HG03521 (cell line): ENCODE results near the gene CACNA2D1.

Experiments
- ATAC-seq: cut with Tn5 transposase; IDR thresholded peaks from one replicate; pipeline ENCODE4 v1.9.1; 2021; ENCODE audit warnings: mild to moderate bottlenecking, moderate library complexity; ENCODE audit not compliant: unreplicated experiment

The CACNA2D1 gene

GRCh38 chr7:82443547-82444219 is at the start of gene CACNA2D1:
CACNA2D1 (minus strand) TSS chr7:82443777.
- no peak for ATAC-seq

GRCh38 chr7:82481499-82482097 is 38.0 kb upstream of the CACNA2D1 start:
- ATAC-seq: no peak

DNA sequence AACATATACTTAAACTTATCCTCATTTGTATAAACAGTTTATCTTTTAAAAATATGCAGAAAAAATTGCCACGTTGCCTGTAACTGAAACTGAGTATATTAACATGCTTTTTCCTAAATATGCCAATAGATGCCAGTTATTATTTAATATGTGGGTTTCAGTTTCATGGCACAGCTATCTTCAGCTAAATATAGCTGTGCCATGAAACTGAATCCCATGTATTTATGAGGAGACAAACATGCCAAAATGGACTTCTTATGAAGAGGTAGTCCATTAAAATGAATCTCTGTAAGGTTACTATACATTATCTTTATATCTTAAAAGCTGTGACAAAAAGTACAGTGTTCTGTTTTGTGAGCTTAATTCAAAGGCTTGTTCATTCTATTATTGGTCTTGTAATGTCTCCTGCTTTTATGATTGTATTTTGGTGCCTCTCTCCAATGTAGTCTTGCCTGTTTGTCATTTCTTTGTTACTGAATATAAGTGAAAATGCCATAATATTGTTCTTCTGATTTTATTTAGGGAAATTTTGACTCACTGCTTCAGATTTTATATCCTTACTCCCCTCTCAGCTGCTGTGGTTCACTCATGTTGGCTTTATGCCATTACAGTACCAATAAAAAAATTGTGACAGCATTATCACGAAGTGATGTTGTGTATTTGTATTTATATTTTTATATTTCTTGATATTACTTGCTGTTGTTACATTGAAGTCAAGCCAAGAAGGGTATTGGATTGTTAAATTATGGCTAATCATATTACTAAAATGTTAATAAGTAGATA is 34.3 kb upstream of the CACNA2D1 start:
- no peak for ATAC-seq

- no peak for ATAC-seq
Measured at GRCh38 chr7:82472966-82473365, 29.4 kb upstream of the CACNA2D1 start.

GRCh38 chr7:82471351-82472020 is 27.9 kb upstream of the CACNA2D1 start:
- no peak for ATAC-seq

- no peak for ATAC-seq
Measured at GRCh38 chr7:82469207-82469606, 25.6 kb upstream of the CACNA2D1 start.

DNA sequence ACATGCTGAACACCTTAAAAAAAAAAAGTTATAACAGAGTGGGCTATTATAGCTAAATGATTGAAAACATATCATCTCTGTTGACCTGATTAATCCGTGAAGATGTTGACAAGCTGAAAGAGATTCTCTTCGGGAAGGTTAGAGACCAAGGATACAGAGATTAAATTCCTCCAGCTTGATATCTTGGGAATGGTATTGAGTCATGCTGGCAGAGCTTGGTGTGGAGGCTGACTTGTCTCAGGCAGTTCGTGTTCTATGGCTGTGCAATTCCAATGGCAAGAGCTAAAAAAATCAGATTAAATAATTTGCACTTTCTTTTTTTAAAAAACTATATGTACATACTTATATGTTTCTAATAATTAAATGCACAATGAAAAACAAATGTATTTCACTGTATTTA is 24.9 kb upstream of the CACNA2D1 start:
- no peak for ATAC-seq

DNA sequence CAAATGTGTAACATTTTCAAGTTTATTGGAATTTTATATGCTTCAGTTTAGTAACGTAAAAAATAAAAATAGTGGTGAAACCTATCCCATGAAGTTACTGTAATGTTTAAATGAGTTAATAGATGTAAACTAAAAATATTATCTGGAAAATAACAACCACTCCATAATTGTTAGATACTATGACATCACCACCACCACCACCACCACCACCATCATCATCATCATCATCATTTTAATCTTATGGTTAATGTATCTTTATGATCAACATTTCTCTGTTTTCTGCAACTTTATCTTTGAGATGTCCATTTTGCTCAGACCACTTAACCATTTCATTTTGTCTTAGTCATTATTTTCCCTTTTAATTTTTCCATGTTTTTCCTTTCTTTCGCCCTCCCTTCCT is 23.4 kb upstream of the CACNA2D1 start:
- ATAC-seq: no peak

DNA sequence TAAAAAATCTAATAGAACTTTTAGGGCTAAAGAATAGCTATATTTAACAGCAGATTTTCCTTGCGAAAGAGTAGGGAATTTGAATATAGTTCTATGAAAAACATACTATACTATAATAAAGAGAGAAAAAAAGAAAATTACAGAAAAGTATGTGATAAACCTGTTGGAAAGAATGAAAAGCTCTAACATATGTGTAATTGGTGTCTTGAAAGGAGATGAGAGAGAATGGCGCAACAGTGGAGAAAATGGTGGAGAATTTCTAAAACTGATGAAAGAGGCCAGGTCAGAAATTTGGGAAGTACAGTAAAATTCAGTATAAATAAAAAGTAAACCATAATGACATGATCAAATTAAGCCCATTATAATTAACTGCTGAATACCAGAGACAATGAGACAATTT is 20.8 kb upstream of the CACNA2D1 start:
- ATAC-seq: no peak

- no peak for ATAC-seq
Measured at GRCh38 chr7:82455295-82455694, 11.7 kb upstream of the CACNA2D1 start.

- no peak for ATAC-seq
Measured at GRCh38 chr7:82450759-82451158, 7.2 kb upstream of the CACNA2D1 start.

GRCh38 chr7:82449910-82450309 is 6.3 kb upstream of the CACNA2D1 start:
- ATAC-seq: no peak

DNA sequence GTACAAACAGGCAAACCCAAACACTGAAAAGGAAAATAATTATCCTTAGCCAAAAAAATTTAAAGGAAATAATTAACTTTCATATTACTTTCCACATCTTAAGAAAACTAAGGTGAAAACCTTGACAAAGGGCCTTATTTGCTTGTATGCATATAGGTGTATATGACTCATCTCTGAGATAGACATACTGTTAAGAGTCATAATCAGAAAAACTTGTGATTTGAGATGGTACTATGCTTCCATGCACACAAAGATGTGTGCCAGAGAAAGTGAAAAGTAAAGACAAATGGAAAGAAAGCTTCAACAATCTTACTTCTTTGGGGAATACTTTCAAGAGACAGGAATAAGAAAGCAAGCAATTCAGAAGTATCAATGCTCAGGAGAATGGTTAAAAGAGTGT is 3.3 kb upstream of the CACNA2D1 start:
- ATAC-seq: no peak

DNA sequence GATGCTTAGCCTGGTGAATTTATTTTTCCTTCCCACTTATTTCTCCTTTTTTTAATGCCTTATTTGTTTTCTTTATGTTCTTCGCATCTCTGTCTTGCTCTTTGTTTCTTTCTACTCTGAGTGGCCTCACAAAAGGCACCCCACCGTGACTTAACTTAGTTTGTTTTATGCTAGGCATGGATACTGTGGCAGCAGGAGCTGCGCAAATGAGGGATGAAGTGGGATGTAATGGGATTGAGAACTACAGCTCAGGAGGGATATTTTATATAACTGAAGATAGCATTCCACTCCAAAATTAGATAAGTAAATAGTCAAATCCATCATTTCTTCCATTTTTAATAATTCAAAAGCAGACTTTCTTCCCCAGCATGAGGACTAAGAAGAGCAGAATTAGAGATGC is 1.7 kb upstream of the CACNA2D1 start:
- ATAC-seq: no peak

- no peak for ATAC-seq
Measured at GRCh38 chr7:82444220-82444909, 788 bp upstream of the CACNA2D1 start.

- ATAC-seq: no peak
Measured at GRCh38 chr7:82443036-82443546, 486 bp downstream of the CACNA2D1 start.

GRCh38 chr7:82442492-82443035 is 1.0 kb downstream of the CACNA2D1 start:
- no peak for ATAC-seq

DNA sequence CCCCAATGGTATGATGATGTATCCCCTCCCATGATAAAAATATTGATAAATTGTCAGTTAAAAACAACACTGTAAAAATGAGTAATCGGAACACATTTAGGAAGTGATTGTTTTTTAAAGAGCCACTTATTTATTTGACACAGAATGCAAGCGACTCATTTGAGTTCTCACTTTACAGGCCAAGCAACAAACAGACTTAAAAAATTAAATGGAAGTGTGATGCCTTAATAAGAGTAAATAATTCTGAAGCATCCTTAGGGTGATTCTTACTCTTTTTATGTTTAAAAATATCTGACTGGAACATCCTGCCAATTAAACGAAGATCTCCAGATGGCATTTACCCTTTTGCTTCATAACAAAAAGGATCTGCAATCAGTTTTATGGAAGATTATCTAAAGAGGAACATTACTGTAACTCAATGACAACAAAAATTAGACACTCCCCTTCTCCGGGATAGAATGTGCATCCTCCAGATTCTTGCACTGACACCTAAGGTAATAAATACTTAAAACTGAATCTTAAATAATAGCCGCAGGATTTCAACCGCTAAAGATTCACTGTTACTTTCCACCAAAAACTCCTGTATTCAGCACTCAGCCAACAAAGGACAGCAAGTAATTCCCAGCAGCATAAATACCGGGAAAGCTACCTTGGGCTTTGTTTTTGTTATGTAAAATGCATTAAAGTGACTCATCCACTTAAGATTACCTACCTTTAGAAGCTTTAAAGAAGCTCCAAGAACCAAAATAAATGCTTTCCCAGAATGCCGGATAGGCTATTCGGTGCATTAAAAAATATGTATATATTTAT is 1.7 kb downstream of the CACNA2D1 start:
- ATAC-seq: no peak

GRCh38 chr7:82438521-82438920 is 5.1 kb downstream of the CACNA2D1 start:
- ATAC-seq: no peak

DNA sequence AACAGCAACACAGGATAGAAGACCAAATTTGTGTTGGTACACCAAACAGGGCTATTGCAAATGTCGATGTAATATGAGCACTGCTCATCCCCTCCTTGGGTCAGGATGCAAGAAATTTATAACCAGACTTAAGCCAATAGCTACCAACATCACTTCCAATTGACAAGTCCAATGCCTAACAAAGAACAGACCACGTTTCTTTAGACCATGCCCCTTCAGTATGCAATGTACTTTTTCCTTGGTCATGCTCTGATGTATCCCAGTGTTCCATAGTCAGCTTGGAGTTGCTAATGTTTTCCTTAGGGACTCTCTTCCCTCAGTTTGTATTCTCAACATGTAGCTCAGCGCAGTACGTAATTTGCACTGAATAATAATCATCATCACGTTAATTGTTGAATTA is 7.8 kb downstream of the CACNA2D1 start:
- no peak for ATAC-seq
